GM11168 (cell line): Measurements from ENCODE around the gene SMIM8.
"Not testable (repeated sequence)": the region's sequence is repeated elsewhere in the genome, so short reads cannot be mapped to it uniquely, and the experiment has no call there.

ENCODE experiments used
- in situ Hi-C: fragments of 300-500 bp; cut with MboI; formaldehyde crosslinking; loops from one replicate; pipeline ENCODE4 v1.12.0; 2022; ENCODE audit warnings: low sequenced_read_pairs; ENCODE audit not compliant: unreplicated experiment

The SMIM8 gene

DNA sequence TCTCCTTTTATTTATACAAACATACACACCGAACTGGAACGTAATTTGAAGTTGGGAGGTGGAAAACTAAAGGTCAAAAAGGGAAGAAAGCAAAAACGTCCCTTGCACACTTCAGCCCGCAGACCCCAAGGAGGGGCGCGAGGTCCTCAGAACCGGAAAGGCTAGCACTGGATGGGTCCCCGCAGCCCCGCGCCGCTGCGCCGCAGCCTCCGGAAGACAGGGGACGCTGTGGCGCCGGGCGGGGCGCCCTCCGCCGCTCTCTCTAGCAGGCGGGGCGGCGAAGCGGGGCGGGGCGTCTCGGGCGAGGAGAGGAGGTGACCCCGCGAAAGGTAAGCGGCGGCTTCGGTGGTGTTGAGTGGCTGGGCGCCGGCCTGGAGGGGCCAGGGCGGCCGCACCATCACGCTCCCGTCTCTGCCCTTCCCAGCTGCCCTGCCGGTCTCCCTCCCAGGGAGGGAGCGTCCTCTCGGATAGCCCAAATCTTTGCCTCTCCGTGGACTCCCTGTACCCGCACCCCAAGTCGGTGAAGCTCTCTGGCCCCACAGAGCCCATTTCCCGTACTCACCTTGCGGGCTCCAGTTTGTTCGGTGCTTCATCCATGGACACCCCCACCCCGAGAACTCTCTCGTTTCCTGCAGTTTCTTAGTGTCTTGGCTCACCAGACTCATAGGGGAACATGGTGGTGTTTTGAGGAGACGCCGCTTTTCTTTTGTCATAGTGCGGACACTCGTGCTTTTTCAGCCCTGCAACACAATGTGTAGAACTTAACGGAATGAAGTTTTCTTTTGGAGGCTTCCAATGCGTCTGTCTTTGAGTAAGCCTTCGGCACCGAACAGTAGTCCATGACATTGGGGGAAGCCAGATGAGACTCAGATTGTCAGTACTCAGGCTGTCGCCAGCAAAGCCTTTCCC lies at the start of gene SMIM8:
Gene SMIM8, plus strand, starts transcription at position 285 of the 909 bp plus-strand sequence. CDS start 14,444 bp downstream, outside the sequence.
- in situ Hi-C loops: no loop called here

- in situ Hi-C loops: no loop called here
Measured at GRCh38 chr6:87274660-87275274, 47.6 kb upstream of the SMIM8 start.

DNA sequence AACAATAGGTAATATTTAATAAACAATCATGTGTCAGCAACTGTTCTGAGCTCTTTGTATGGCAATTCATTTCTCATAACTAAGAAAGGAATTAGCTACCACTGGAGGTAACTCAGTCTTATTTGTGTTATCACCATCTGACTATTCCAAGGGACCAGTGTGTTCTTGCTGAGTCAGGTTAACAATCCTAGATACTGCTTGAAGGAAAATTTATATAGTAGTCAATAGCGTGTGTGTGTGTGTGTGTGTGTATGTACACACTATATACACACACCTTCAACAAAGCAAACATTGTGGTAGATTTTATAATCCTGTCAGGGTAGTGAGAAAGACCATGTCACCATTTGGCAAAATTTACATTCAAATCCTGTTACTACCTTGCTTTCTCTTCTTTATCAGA lies 45.8 kb upstream of the SMIM8 start:
- in situ Hi-C loops: no loop called here

- in situ Hi-C loops: no loop called here
Measured at GRCh38 chr6:87277123-87277522, 45.3 kb upstream of the SMIM8 start.

DNA sequence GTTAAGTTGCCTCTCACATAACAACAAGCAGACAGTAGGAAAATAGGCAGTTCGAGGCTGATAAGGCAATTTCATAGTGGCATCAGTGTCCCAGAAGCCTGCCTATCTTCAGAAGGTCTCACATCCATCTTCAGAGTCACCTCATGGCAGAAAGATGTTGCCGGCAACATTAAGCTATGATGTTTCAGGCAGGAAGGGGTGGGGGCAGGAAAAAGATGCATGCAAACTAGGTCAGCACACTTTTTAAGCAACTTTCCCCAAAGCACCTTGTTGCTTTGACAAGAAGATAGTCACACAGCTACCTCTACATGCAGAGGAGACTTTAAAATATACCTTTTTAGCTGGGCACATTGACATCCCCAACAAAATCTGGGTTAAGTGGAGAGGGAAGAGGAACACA lies 43.2 kb upstream of the SMIM8 start:
- in situ Hi-C loops: no loop called here

DNA sequence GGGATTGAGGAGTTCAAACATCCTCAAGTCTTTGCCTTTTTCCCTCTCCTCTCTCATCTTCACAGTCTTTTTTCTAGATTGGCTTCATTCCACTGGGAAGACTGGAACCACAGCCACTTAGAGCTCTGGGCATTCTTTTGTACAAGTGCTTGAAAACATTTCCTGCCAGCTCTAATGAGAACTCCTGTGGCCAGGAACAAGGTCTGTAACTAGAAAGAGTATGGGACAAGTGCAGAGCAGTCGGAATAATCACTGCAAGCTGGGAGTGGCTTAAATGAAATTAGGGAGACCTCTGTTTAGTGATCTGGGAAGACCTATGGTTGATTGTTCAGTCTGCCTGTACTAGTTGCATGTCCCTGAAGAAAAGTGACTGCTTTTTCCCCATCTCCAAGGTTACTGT lies 41.0 kb upstream of the SMIM8 start:
- in situ Hi-C loops: no loop called here

GRCh38 chr6:87282743-87283142 lies 39.6 kb upstream of the SMIM8 start:
- in situ Hi-C loops: no loop called here

DNA sequence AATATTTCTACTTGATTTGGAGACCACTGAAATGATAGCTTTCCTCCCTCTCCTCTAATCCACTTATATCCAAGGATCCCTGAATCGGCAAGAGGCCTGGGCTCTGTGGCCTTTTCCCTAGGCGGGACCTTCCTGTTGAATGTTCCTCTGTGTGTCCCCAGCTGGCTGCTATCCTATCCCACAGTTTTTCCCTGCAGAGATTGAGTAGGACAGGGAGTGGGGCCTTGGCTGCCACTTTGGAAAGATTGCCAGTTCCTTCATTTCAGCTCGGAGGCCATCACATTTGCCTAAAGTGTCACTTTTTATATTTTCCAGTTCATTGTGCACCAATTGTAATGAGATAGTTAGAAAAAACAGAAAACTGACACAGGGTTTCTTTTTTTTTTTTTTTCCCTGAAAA lies 38.9 kb upstream of the SMIM8 start:
- in situ Hi-C loops: no loop called here

DNA sequence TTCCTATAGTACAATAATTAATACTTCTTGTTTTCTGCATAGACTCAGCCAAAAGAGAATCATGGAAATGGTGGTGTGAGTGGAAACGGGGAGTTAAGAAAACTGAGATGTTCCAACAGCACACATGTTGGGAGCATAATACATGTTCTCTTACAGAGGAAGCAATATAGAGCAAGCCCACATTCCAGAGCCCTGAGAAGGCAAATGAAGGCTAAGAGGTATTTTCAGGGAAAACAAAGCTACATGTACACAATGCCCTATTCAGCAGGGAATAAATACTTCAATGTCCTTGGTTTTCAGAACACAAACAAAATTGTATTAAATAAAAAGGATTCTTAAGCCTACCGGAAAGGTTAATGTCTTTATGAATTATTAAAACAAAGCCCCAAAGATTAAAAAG lies 35.1 kb upstream of the SMIM8 start:
- in situ Hi-C loops: no loop called here

DNA sequence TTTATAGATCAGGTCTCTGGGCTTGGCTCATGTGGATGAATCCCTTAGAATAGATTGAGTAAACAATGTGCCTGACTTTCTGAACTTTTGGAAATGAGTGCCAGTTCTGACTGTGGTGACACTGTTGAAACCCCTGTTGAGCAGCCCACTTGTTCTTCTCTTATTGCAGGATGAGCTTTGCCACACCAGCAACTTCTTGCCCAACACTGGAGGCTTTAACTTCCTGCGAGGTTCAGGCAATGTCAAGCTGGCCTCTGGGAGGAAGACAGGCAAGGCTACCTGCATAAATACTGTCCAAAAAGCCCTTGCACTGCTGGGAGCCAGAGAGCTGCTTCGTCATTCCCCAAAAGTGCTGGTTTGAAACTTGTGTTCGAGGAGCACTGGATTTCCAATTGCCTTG lies 32.8 kb upstream of the SMIM8 start:
- in situ Hi-C loops: no loop called here

- in situ Hi-C loops: no loop called here
Measured at GRCh38 chr6:87291883-87292282, 30.5 kb upstream of the SMIM8 start.

DNA sequence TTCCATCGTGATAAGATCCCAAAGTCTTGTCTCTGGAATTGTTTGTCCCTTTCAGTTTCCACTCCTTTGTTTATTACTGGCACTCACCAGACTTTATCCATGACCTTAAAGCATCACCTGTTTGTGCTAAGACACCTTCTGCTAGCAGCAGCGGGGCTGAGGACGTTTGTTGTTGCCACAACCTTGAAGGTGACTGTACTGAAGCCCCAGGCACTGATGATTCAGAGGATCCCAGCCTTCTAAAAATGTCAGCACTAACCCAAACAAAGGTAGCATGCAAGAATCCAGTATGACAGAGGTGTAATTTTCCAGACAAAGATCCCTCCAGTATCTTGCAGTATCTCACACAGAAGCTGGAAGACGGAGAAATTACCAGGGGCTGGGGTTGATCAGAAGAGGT lies 28.9 kb upstream of the SMIM8 start:
- in situ Hi-C loops: no loop called here

- in situ Hi-C loops: no loop called here
Measured at GRCh38 chr6:87297119-87297518, 25.3 kb upstream of the SMIM8 start.

GRCh38 chr6:87301277-87301676 lies 21.1 kb upstream of the SMIM8 start:
- in situ Hi-C loops: not testable (repeated sequence)

DNA sequence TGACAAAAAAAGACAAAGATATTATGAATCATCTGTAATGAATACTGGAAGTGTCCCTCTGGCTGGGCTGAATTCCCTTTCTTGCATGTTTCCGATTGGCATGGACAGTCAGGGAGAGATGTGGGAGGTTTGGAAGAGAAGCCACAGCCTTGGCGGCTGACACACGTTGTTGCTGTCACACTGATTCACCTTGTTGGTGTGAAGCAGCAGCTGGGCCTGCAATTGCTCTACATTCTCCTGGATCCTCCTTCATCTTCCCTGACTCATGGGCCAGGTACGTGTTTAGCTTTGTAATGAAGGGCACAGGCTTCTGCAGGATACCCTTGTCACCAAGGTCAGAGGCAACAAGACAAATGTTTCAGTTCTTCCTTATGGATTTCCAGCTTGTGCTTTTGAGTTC lies 13.4 kb upstream of the SMIM8 start:
- in situ Hi-C loops: no loop called here

DNA sequence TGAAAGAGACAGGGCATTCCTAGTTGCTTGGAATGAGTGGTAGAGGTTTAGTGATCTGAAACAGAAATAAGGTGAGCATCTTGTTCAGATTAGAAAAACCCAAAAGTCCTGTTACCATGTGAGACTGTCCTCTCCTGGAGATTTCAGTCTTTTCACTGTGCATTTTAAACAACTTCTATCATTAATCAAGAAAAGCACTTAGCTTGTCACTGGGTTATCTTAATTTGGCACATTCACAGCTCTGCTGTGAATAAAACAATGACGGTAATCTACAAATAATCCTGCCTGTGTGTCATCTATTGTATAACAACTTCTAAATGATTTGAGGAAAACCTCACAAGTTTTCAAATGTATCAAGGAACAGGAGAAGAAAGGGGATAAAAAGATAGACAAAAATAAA lies 9.5 kb upstream of the SMIM8 start:
- in situ Hi-C loops: no loop called here

DNA sequence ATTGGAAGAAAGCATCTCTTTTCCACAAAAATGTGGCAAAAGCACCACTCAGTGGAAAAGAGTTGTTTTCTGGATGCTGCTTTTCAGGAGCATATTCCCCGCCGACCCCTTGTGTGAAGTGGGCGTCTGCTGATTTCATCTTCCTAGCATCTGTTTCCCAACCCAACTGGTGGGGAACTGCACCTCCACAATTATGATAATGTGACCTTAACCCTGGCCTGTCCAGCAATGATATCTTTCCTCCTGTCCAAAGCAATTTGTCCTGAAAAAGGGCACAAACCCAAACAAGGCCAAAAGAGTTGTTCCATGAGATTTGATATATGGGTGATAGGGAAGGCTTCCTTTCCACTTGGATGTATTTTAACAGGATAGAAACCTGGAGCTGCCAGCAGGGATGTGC lies 7.3 kb upstream of the SMIM8 start:
- in situ Hi-C loops: no loop called here

GRCh38 chr6:87319271-87319987 lies 3.0 kb upstream of the SMIM8 start:
- in situ Hi-C loops: no loop called here

DNA sequence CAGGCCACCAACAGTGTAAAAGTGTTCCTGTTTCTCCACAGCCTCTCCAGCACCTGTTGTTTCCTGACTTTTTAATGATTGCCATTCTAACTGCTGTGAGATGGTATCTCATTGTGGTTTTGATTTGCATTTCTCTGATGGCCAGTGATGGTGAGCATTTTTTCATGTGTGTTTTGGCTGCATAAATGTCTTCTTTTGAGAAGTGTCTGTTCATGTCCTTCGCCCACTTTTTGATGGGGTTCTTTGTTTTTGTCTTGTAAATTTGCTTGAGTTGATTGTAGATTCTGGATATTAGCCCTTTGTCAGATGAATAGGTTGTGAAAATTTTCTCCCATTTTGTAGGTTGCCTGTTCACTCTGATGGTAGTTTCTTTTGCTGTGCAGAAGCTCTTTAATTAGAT lies 1.5 kb downstream of the SMIM8 start:
- in situ Hi-C loops: not testable (repeated sequence)

GRCh38 chr6:87330961-87331360 lies 8.6 kb downstream of the SMIM8 start:
- in situ Hi-C loops: no loop called here

DNA sequence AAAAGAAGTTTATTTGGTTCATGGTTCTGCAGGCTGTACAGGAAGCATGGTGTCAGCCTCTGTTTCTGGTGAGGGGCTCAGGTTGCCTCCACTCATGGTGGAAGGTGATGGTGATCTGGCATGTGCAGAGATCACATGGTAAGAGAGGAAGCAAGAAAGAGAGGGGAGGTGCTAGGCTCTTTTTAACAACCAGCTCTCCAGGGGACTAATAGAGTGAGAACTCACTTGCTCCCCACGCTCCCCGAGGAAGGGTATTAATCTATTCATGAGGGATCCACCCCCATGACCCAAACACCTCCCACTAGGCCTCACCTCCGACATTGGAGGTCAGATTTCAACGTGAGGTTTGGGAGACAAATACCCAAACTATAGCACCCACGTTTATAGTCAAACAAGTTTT lies 10.6 kb downstream of the SMIM8 start:
- in situ Hi-C loops: no loop called here
